KBM-7 (cell line): ENCODE measurements around the gene HS3ST6.
"Not testable (repeated sequence)": the region's sequence is repeated elsewhere in the genome, so short reads cannot be mapped to it uniquely, and the experiment has no call there.

Experiments used
- DNase-seq: peaks from one replicate; pipeline ENCODE4 v3.0.0-alpha.2; 2015
- in situ Hi-C: fragments of 300-500 bp; cut with MboI; formaldehyde crosslinking; loops from 2 replicates; pipeline ENCODE4 v1.14.3; 2020; ENCODE audit warnings: low sequenced_read_pairs, low pct_unique_long_range_greater_than_20kb, mixed read lengths

Gene HS3ST6

GRCh38 chr16:1949507-1949906, 31.3 kb upstream of the HS3ST6 start:
- in situ Hi-C loops, result no loop called here
- no peak for DNase-seq

- DNase-seq, result no peak
- in situ Hi-C loops, result no loop called here
Observed at GRCh38 chr16:1947369-1947670, 29.1 kb upstream of the HS3ST6 start.

- DNase-seq, result no peak
- in situ Hi-C loops, result no loop called here
Observed at GRCh38 chr16:1946495-1947368, 28.5 kb upstream of the HS3ST6 start.

GRCh38 chr16:1945559-1946391, 27.6 kb upstream of the HS3ST6 start:
- in situ Hi-C loops, result no loop called here

GRCh38 chr16:1944612-1945199, 26.5 kb upstream of the HS3ST6 start:
- in situ Hi-C loops, result no loop called here
- DNase-seq, result no peak

More at GRCh38 chr16:1945559-1946391, 27.6 kb upstream of the HS3ST6 start:
- no peak for DNase-seq

GRCh38 chr16:1942810-1943726, 24.9 kb upstream of the HS3ST6 start, which contains the start of gene MSRB1:
TSS of gene MSRB1 (minus strand) at chr16:1943199. CDS start at chr16:1943156, 43 bp downstream.
- in situ Hi-C loops, result no loop called here
- peak; percentile 95 for DNase-seq

- peak; percentile 81 for DNase-seq
- in situ Hi-C loops, result no loop called here
Observed at GRCh38 chr16:1942047-1942809, 24.0 kb upstream of the HS3ST6 start.

GRCh38 chr16:1941162-1942046, 23.2 kb upstream of the HS3ST6 start:
- DNase-seq, result no peak
- in situ Hi-C loops, result no loop called here

- in situ Hi-C loops, result no loop called here
Observed at GRCh38 chr16:1940273-1941161, 22.3 kb upstream of the HS3ST6 start.

GRCh38 chr16:1939833-1940232, 21.6 kb upstream of the HS3ST6 start:
- DNase-seq, in situ Hi-C loops: not testable (repeated sequence)

More at GRCh38 chr16:1940273-1941161, 22.3 kb upstream of the HS3ST6 start:
- no peak for DNase-seq

GRCh38 chr16:1938910-1939309, 20.7 kb upstream of the HS3ST6 start:
- in situ Hi-C loops, result no loop called here
- DNase-seq, result no peak

GRCh38 chr16:1938316-1938715, 20.1 kb upstream of the HS3ST6 start:
- DNase-seq, result no peak
- in situ Hi-C loops, result no loop called here

- no peak for DNase-seq
- in situ Hi-C loops, result no loop called here
Observed at GRCh38 chr16:1936945-1937479, 18.8 kb upstream of the HS3ST6 start.

GRCh38 chr16:1933097-1933661, 15.0 kb upstream of the HS3ST6 start:
- DNase-seq, result no peak

GRCh38 chr16:1932050-1933028, 14.1 kb upstream of the HS3ST6 start:
- in situ Hi-C loops, result no loop called here
- no peak for DNase-seq

More at GRCh38 chr16:1933097-1933661, 15.0 kb upstream of the HS3ST6 start:
- in situ Hi-C loops, result no loop called here
